A549 (cell line): ENCODE data around the gene NAPEPLD.

Experiments
- KDM1A ChIP-seq: fragments of 200-600 bp; sonication (generic); IDR thresholded peaks from 2 replicates; pipeline ENCODE4 v1.6.1; 2016; ENCODE audit warnings: low read depth, mild to moderate bottlenecking
- MAFK ChIP-seq: fragments of 450-650 bp; IDR thresholded peaks from 2 replicates; pipeline ENCODE4 v1.6.1; 2014; ENCODE audit not compliant: partially characterized antibody
- POLR2A ChIP-seq: IDR thresholded peaks from 2 replicates; pipeline ENCODE4 v1.6.1; 2012; ENCODE audit warnings: mild to moderate bottlenecking, low read length
- RCOR1 ChIP-seq: fragments of 150-350 bp; IDR thresholded peaks from 2 replicates; pipeline ENCODE4 v1.6.1; 2014; ENCODE audit warnings: antibody characterized with exemption, low read length, low read depth
- SREBF2 ChIP-seq: fragments of 450-650 bp; IDR thresholded peaks from 2 replicates; pipeline ENCODE4 v1.6.1; 2014; ENCODE audit warnings: mild to moderate bottlenecking, moderate library complexity
- TF ChIP-seq, protein P1 (sequence below): IDR thresholded peaks from 2 replicates; pipeline ENCODE4 v1.6.1; 2012

- TF ChIP-seq RCOR1 (no peak), KDM1A (no peak), SREBF2 (no peak), MAFK (no peak), POLR2A (no peak)
- TF ChIP-seq, protein P1, sequence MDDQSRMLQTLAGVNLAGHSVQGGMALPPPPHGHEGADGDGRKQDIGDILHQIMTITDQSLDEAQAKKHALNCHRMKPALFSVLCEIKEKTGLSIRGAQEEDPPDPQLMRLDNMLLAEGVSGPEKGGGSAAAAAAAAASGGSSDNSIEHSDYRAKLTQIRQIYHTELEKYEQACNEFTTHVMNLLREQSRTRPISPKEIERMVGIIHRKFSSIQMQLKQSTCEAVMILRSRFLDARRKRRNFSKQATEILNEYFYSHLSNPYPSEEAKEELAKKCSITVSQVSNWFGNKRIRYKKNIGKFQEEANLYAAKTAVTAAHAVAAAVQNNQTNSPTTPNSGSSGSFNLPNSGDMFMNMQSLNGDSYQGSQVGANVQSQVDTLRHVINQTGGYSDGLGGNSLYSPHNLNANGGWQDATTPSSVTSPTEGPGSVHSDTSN, result no peak
These were observed 31.4 kb downstream of the NAPEPLD start for GRCh38 chr7:103117465-103117864.
